Mesendoderm (in vitro differentiated cells): Measurements from ENCODE around the gene TBX10.

Experiments
- DNase-seq: peaks from one replicate; pipeline ENCODE4 v3.0.0; 2013
- H2AK5ac ChIP-seq: 2 replicates; pipeline ENCODE4 v1.6.1; 2013; ENCODE audit warnings: low read length, inconsistent platforms
- H2BK120ac ChIP-seq: 2 replicates; pipeline ENCODE4 v1.6.1; 2013; ENCODE audit warnings: low read depth, mild to moderate bottlenecking, low read length, moderate library complexity, mixed read lengths
- H2BK15ac ChIP-seq: replicated peaks from 2 replicates; pipeline ENCODE4 v1.6.1; 2013; ENCODE audit warnings: low read depth, mild to moderate bottlenecking, moderate library complexity
- H2BK5ac ChIP-seq: 2 replicates; pipeline ENCODE4 v1.6.1; 2013; ENCODE audit warnings: low read length, inconsistent platforms
- H3K18ac ChIP-seq: 2 replicates; pipeline ENCODE4 v1.6.1; 2013; ENCODE audit warnings: mild to moderate bottlenecking, low read length, mixed read lengths
- H3K23ac ChIP-seq: one replicate; pipeline ENCODE4 v1.6.1; 2013; ENCODE audit warnings: low read length
- H3K27ac ChIP-seq: 2 replicates; pipeline ENCODE4 v1.5.1; 2013; ENCODE audit warnings: low read depth, mild to moderate bottlenecking, inconsistent platforms, low read length, moderate library complexity
- H3K27me3 ChIP-seq: 2 replicates; pipeline ENCODE4 v1.6.1; 2013; ENCODE audit warnings: low read length, control low read depth, mild to moderate bottlenecking, inconsistent platforms; ENCODE audit not compliant: insufficient read depth, poor library complexity
- H3K36me3 ChIP-seq: 2 replicates; pipeline ENCODE4 v1.6.1; 2013; ENCODE audit warnings: low read length, inconsistent platforms; ENCODE audit not compliant: control insufficient read depth, insufficient read depth
- H3K4ac ChIP-seq: one replicate; pipeline ENCODE4 v1.6.1; 2013; ENCODE audit warnings: low read depth, mild to moderate bottlenecking, low read length, moderate library complexity
- H3K4me1 ChIP-seq: 2 replicates; pipeline ENCODE4 v1.6.1; 2013; ENCODE audit warnings: low read depth, low read length, inconsistent platforms; ENCODE audit not compliant: control insufficient read depth
- H3K4me2 ChIP-seq: 2 replicates; pipeline ENCODE4 v1.6.1; 2013; ENCODE audit warnings: low read length
- H3K4me3 ChIP-seq: 2 replicates; pipeline ENCODE4 v1.5.1; 2013; ENCODE audit warnings: mild to moderate bottlenecking, low read length
- H3K56ac ChIP-seq: one replicate; pipeline ENCODE4 v1.6.1; 2013; ENCODE audit warnings: low read length
- H3K79me1 ChIP-seq: 2 replicates; pipeline ENCODE4 v1.6.1; 2013; ENCODE audit warnings: low read length, inconsistent platforms
- H3K79me2 ChIP-seq: 2 replicates; pipeline ENCODE4 v1.6.1; 2013; ENCODE audit warnings: mild to moderate bottlenecking, low read length; ENCODE audit not compliant: control insufficient read depth, insufficient read depth
- H3K9ac ChIP-seq: 2 replicates; pipeline ENCODE4 v1.6.1; 2013; ENCODE audit warnings: low read length, inconsistent platforms
- H4K5ac ChIP-seq: one replicate; pipeline ENCODE4 v1.6.1; 2013; ENCODE audit warnings: low read length
- H4K8ac ChIP-seq: one replicate; pipeline ENCODE4 v1.6.1; 2013; ENCODE audit warnings: low read depth, mild to moderate bottlenecking, control low read depth, low read length, moderate library complexity
- WGBS: extraction: QIAGEN DNeasy Blood & Tissue Kit; methylation state at CpG from one replicate; pipeline ENCODE4 v1.1.7; 2013; ENCODE audit warnings: low lambda C conversion rate, missing lambda C conversion rate; ENCODE audit not compliant: insufficient coverage; ENCODE audit errors: extremely low coverage; 5-methylcytosine and 5-hydroxymethylcytosine counted together

Gene TBX10

GRCh38 chr11:67609316-67609715 is 30.2 kb downstream of the TBX10 start:
- no peak overlapping the region for H4K5ac ChIP-seq
- no peak for DNase-seq
- no peak overlapping the region for H3K27ac ChIP-seq
- peaks cover 7% of the 10 kb centered on the region for H3K79me1 ChIP-seq
- no peak overlapping the region for H2BK15ac ChIP-seq
- no peak overlapping the region for H2BK120ac ChIP-seq
- H3K79me2 ChIP-seq: peaks cover 2% of the 10 kb centered on the region
- no CpG with 5 or more reads among the region's 10 CpGs for WGBS
- no peak overlapping the region for H3K9ac ChIP-seq
- peaks cover under 1% of the 10 kb centered on the region for H3K4me1 ChIP-seq
- no peak overlapping the region for H3K4ac ChIP-seq
- H3K36me3 ChIP-seq: no peaks in the 10 kb centered on the region
- no peak overlapping the region for H3K18ac ChIP-seq
- H2AK5ac ChIP-seq: no peak overlapping the region
- no peak overlapping the region for H4K8ac ChIP-seq
- H2BK5ac ChIP-seq: no peak overlapping the region
- no peak overlapping the region for H3K4me3 ChIP-seq
- no peak overlapping the region for H3K4me2 ChIP-seq
- H3K23ac ChIP-seq: no peak overlapping the region
- no peaks in the 10 kb centered on the region for H3K27me3 ChIP-seq
- H3K56ac ChIP-seq: no peak overlapping the region

GRCh38 chr11:67608486-67608885 is 31.1 kb downstream of the TBX10 start:
- Histone ChIP-seq H3K27me3 (no peaks in the 10 kb centered on the region), H3K36me3 (no peaks in the 10 kb centered on the region), H4K5ac (no peak overlapping the region), H2BK15ac (no peak overlapping the region), H3K9ac (no peak overlapping the region), H2AK5ac (no peak overlapping the region), H3K18ac (no peak overlapping the region), H3K79me1 (peaks cover 7% of the 10 kb centered on the region), H4K8ac (no peak overlapping the region), H3K27ac (no peak overlapping the region), H2BK5ac (no peak overlapping the region), H3K4ac (no peak overlapping the region), H3K23ac (no peak overlapping the region), H2BK120ac (no peak overlapping the region), H3K79me2 (peaks cover 2% of the 10 kb centered on the region), H3K56ac (no peak overlapping the region), H3K4me1 (no peaks in the 10 kb centered on the region), H3K4me3 (no peak overlapping the region), H3K4me2 (no peak overlapping the region)
- DNase-seq: no peak
- WGBS: no CpG with 5 or more reads among the region's 8 CpGs

GRCh38 chr11:67607507-67607906 is 32.1 kb downstream of the TBX10 start:
- no peak overlapping the region for H4K5ac ChIP-seq
- H3K23ac ChIP-seq: no peak overlapping the region
- H4K8ac ChIP-seq: no peak overlapping the region
- H2BK15ac ChIP-seq: no peak overlapping the region
- H3K56ac ChIP-seq: peak overlapping the region; percentile 81
- H3K27me3 ChIP-seq: no peaks in the 10 kb centered on the region
- H3K9ac ChIP-seq: peak overlapping the region; percentile 87
- H3K4me3 ChIP-seq: peak overlapping the region; percentile 90
- no CpG with 5 or more reads among the region's 9 CpGs for WGBS
- H3K4me1 ChIP-seq: no peaks in the 10 kb centered on the region
- H3K79me2 ChIP-seq: peaks cover 2% of the 10 kb centered on the region
- peak overlapping the region; percentile 39 for H3K4me2 ChIP-seq
- no peak overlapping the region for H2BK5ac ChIP-seq
- no peaks in the 10 kb centered on the region for H3K36me3 ChIP-seq
- H2BK120ac ChIP-seq: no peak overlapping the region
- no peak overlapping the region for H3K18ac ChIP-seq
- H2AK5ac ChIP-seq: no peak overlapping the region
- H3K27ac ChIP-seq: no peak overlapping the region
- no peak for DNase-seq
- H3K79me1 ChIP-seq: peaks cover 7% of the 10 kb centered on the region
- H3K4ac ChIP-seq: no peak overlapping the region

DNA sequence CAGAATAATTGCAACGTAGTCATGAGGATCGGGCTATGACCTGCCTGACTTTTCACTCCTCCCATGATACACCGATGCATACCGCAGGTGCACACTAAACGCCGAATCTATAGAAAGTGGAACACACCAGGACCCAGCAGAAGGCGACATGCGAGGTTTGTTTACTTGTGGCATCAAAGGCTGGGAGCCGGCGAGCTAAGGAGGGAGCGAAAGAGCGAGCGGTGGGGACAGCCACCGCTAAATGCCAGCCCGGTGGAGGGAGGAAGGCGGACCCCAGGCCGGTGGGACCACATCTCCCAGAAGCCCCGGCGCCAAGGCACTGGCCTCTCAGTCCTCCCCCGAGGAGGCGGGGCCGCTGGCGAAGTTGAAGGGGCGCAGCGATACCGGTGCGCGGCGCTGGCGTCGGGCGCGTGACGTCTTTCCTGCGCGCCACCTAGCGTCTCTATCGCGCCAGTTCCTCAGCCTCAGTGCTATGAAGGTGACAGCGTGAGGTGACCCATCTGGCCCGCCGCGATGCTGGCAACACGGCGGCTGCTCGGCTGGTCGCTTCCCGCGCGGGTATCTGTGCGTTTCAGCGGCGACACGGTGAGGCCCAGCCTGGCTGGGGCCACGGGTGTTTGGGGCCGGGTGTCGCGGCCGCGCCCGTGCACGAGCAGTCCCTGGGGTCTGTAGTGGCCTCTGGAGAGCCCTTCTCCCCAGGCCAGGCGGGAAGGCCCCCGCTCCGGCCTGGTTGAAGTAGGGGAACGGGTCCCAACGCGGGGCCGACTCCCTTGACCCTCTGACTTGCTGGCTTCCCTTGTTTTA is 32.9 kb downstream of the TBX10 start, which contains the start of gene NDUFV1:
TSS of gene NDUFV1 (plus strand) at position 445 of the 804 bp plus-strand sequence. CDS start at position 514, 69 bp downstream.
- peaks cover 2% of the 10 kb centered on the region for H3K79me2 ChIP-seq
- peaks cover 7% of the 10 kb centered on the region for H3K79me1 ChIP-seq
- no peak within 1 kb of the TSS for H4K5ac ChIP-seq
- no peak within 1 kb of the TSS for H3K27ac ChIP-seq
- no peak within 1 kb of the TSS for H3K18ac ChIP-seq
- peak; percentile 98 for DNase-seq
- no peak within 1 kb of the TSS for H3K23ac ChIP-seq
- peak within 1 kb of the TSS; percentile 82 for H3K56ac ChIP-seq
- H3K4ac ChIP-seq: peak within 1 kb of the TSS; percentile 56
- no peak within 1 kb of the TSS for H2AK5ac ChIP-seq
- no peak within 1 kb of the TSS for H2BK15ac ChIP-seq
- H3K4me1 ChIP-seq: no peaks in the 10 kb centered on the region
- no peaks in the 10 kb centered on the region for H3K36me3 ChIP-seq
- H2BK5ac ChIP-seq: no peak within 1 kb of the TSS
- H3K4me3 ChIP-seq: peak within 1 kb of the TSS; percentile 90
- H2BK120ac ChIP-seq: no peak within 1 kb of the TSS
- peak within 1 kb of the TSS; percentile 87 for H3K9ac ChIP-seq
- no peaks in the 10 kb centered on the region for H3K27me3 ChIP-seq
- no CpG with 5 or more reads among the region's 69 CpGs for WGBS
- peak within 1 kb of the TSS; percentile 90 for H3K4me2 ChIP-seq
- H4K8ac ChIP-seq: no peak within 1 kb of the TSS

GRCh38 chr11:67606093-67606491 is 33.5 kb downstream of the TBX10 start:
- WGBS: no CpG with 5 or more reads among the region's 17 CpGs
- no peak overlapping the region for H3K4ac ChIP-seq
- H4K5ac ChIP-seq: no peak overlapping the region
- H2AK5ac ChIP-seq: no peak overlapping the region
- peak overlapping the region; percentile 90 for H3K4me2 ChIP-seq
- DNase-seq: no peak
- H3K79me1 ChIP-seq: peaks cover 7% of the 10 kb centered on the region
- H3K36me3 ChIP-seq: no peaks in the 10 kb centered on the region
- no peaks in the 10 kb centered on the region for H3K27me3 ChIP-seq
- H2BK15ac ChIP-seq: no peak overlapping the region
- H3K56ac ChIP-seq: peak overlapping the region; percentile 82
- H3K4me3 ChIP-seq: peak overlapping the region; percentile 5
- H3K79me2 ChIP-seq: peaks cover 2% of the 10 kb centered on the region
- H3K9ac ChIP-seq: peak overlapping the region; percentile 54
- no peak overlapping the region for H3K23ac ChIP-seq
- H3K18ac ChIP-seq: no peak overlapping the region
- H4K8ac ChIP-seq: no peak overlapping the region
- H3K4me1 ChIP-seq: no peaks in the 10 kb centered on the region
- H2BK120ac ChIP-seq: no peak overlapping the region
- H3K27ac ChIP-seq: no peak overlapping the region
- H2BK5ac ChIP-seq: no peak overlapping the region
